Activated CD4-positive, alpha-beta T cell treated with anti-CD3 and anti-CD28 coated beads for 36 hours (primary cell): ENCODE data around the gene CDKN1A. TPM values are rescaled to one million over a fixed set of nuclear protein-coding genes. Genes with fewer than 3 reads are reported as not detected.
A peak's percentile ranks its signal among the peaks of the same experiment; 100 is the strongest.

ENCODE experiments used
- ATAC-seq: fragments of 200-7000 bp; cut with Tn5 transposase; one replicate; pipeline ENCODE4 v1.10.0; 2021; ENCODE audit warnings: mild to moderate bottlenecking, moderate library complexity
- CTCF ChIA-PET: fragments of 350-600 bp; sonication (Branson Sonifier 250); formaldehyde crosslinking; loops from one replicate; lab custom pipeline; 2021; ENCODE audit warnings: antibody characterized with exemption; lab: Charles Lee
- POLR2A ChIA-PET: fragments of 350-600 bp; sonication (Branson Sonifier 250); formaldehyde crosslinking; loops from one replicate; lab custom pipeline; 2021; ENCODE audit warnings: antibody characterized with exemption, inconsistent platforms; lab: Charles Lee
- DNase-seq: peaks from one replicate; pipeline ENCODE4 v3.0.0-alpha.2; 2020
- H3K27ac Mint-ChIP-seq: one replicate; pipeline ENCODE4 v1.8.0; 2021; ENCODE audit warnings: mixed read lengths
- H3K27me3 Mint-ChIP-seq: one replicate; pipeline ENCODE4 v1.8.0; 2021; ENCODE audit warnings: mixed read lengths
- H3K36me3 Mint-ChIP-seq: one replicate; pipeline ENCODE4 v1.8.0; 2021; ENCODE audit warnings: low read depth, mixed read lengths
- H3K4me1 Mint-ChIP-seq: one replicate; pipeline ENCODE4 v1.8.0; 2021; ENCODE audit warnings: mixed read lengths
- H3K4me3 Mint-ChIP-seq: one replicate; pipeline ENCODE4 v1.8.0; 2021; ENCODE audit warnings: mild to moderate bottlenecking, moderate library complexity, mixed read lengths
- H3K9me3 Mint-ChIP-seq: one replicate; pipeline ENCODE4 v1.8.0; 2021; ENCODE audit warnings: low read depth, mixed read lengths
- intact Hi-C, 2 experiments: fragments of 100-400 bp; cut with DNase I in 1 of 2; cut with micrococcal nuclease in 1 of 2; formaldehyde crosslinking; loops; one replicate each; pipeline versions ENCODE4 v1.14.2 to v1.15.1; 2022 to 2024; cut with DNase I, micrococcal nuclease
- total RNA-seq, 2 experiments: library from RNA; stranded (reverse); gene quantifications; one replicate each; pipeline ENCODE4 v1.2.3, GENCODE V29; 2021

CDKN1A gene
- total RNA-seq, 2 experiments from 2014 or later: 31.3 to 35.9 TPM

GRCh38 chr6:36733300-36733699 lies 54.8 kb downstream of the CDKN1A start:
- no peak for ATAC-seq
- POLR2A ChIA-PET: interaction anchor here (0.7 kb wide), 1 partner anchor 103 kb away, joined by 3 read pairs; no protein-coding TSS in a partner anchor
- Mint-ChIP-seq H3K4me1 (peaks cover 21% of the 10 kb centered on the region), H3K27ac (no peak overlapping the region), H3K27me3 (peaks cover 2% of the 10 kb centered on the region), H3K9me3 (no peaks in the 10 kb centered on the region), H3K36me3 (no peaks in the 10 kb centered on the region), H3K4me3 (no peak overlapping the region)
- no peak for DNase-seq
- CTCF ChIA-PET: interaction anchor here (0.7 to 1.1 kb wide), 4 partner anchors 8 to 115 kb away, joined by 3 to 5 read pairs (median 3); no protein-coding TSS in a partner anchor
- intact Hi-C loops: no loop called here

- ChIA-PET CTCF (interaction anchor here (0.5 to 2.1 kb wide), 8 partner anchors 18 to 1418 kb away, joined by 3 to 8 read pairs (median 4); no protein-coding TSS in a partner anchor), POLR2A (interaction anchor here (0.6 kb wide), 1 partner anchor 126 kb away, joined by 3 read pairs; no protein-coding TSS in a partner anchor)
- H3K36me3 Mint-ChIP-seq: no peaks in the 10 kb centered on the region
- peaks cover 2% of the 10 kb centered on the region for H3K27me3 Mint-ChIP-seq
- peaks cover 21% of the 10 kb centered on the region for H3K4me1 Mint-ChIP-seq
- ATAC-seq (no peak), DNase-seq (no peak)
- no peaks in the 10 kb centered on the region for H3K9me3 Mint-ChIP-seq
- intact Hi-C loops: loop anchor here (1.0 to 2.0 kb wide), 3 partner anchors 20 to 111 kb away; no protein-coding TSS in a partner anchor
- H3K4me3 Mint-ChIP-seq: peak overlapping the region; percentile 55
- peak overlapping the region; percentile 88 for H3K27ac Mint-ChIP-seq
Measured at GRCh38 chr6:36734486-36735060, 56.1 kb downstream of the CDKN1A start.

- no peaks in the 10 kb centered on the region for H3K9me3 Mint-ChIP-seq
- no peaks in the 10 kb centered on the region for H3K36me3 Mint-ChIP-seq
- DNase-seq (peak; percentile 74), ATAC-seq (peak; percentile 98)
- H3K4me1 Mint-ChIP-seq: peaks cover 21% of the 10 kb centered on the region
- peaks cover 2% of the 10 kb centered on the region for H3K27me3 Mint-ChIP-seq
- CTCF ChIA-PET: interaction anchor here (0.5 to 2.1 kb wide), 8 partner anchors 17 to 109 kb away, joined by 3 to 8 read pairs (median 4); no protein-coding TSS in a partner anchor
- peak overlapping the region; percentile 55 for H3K4me3 Mint-ChIP-seq
- peak overlapping the region; percentile 88 for H3K27ac Mint-ChIP-seq
- POLR2A ChIA-PET: interaction anchor here (0.6 kb wide), 1 partner anchor 126 kb away, joined by 3 read pairs; no protein-coding TSS in a partner anchor
- intact Hi-C loops: loop anchor here (1.0 to 2.0 kb wide), 3 partner anchors 19 to 112 kb away; no protein-coding TSS in a partner anchor
Measured at GRCh38 chr6:36735110-36736071, 56.9 kb downstream of the CDKN1A start.

Other genes starting within 250 kb of the CDKN1A start
- gene PXT1, start 235.9 kb upstream of the CDKN1A start, total RNA-seq: under 1 TPM; 0.11 to 0.14 TPM
- gene KCTD20, start 235.7 kb upstream of the CDKN1A start, total RNA-seq: 10 to 100 TPM; 46.5 to 50.6 TPM
- 10 to 100 TPM; 24.0 to 27.0 TPM for gene STK38, start 131.2 kb upstream of the CDKN1A start, total RNA-seq
- 100 to 1,000 TPM; 298 to 464 TPM for gene SRSF3, start 84.4 kb upstream of the CDKN1A start, total RNA-seq
- under 1 TPM in 1 of 2 experiments, not detected in 1; 0.05 TPM for gene RAB44, start 19.1 kb downstream of the CDKN1A start, total RNA-seq
- 1 to 10 TPM; 1.1 to 1.3 TPM for gene CPNE5, start 160.7 kb downstream of the CDKN1A start, total RNA-seq
- gene PPIL1, start 196.1 kb downstream of the CDKN1A start, total RNA-seq: 10 to 100 TPM; 45.9 to 46.0 TPM
- gene C6orf89, start 207.2 kb downstream of the CDKN1A start, total RNA-seq: 10 to 100 TPM; 29.5 to 36.2 TPM